ENCODE measurements around the gene IARS1.

GRCh38 chr9:92289708-92290390 is 3.6 kb downstream of the IARS1 start:
- TF ChIP-seq, protein P1, sequence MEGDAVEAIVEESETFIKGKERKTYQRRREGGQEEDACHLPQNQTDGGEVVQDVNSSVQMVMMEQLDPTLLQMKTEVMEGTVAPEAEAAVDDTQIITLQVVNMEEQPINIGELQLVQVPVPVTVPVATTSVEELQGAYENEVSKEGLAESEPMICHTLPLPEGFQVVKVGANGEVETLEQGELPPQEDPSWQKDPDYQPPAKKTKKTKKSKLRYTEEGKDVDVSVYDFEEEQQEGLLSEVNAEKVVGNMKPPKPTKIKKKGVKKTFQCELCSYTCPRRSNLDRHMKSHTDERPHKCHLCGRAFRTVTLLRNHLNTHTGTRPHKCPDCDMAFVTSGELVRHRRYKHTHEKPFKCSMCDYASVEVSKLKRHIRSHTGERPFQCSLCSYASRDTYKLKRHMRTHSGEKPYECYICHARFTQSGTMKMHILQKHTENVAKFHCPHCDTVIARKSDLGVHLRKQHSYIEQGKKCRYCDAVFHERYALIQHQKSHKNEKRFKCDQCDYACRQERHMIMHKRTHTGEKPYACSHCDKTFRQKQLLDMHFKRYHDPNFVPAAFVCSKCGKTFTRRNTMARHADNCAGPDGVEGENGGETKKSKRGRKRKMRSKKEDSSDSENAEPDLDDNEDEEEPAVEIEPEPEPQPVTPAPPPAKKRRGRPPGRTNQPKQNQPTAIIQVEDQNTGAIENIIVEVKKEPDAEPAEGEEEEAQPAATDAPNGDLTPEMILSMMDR (conservative IDR thresholded peaks at IDR 0.05; ENCODE audit: low read length) = no peak
- TF ChIP-seq EZH2phosphoT487 (IDR thresholded peaks at IDR 0.05; ENCODE audit: borderline replicate concordance) = no peak
